Measurements from ENCODE around the gene ICAM2.

The ICAM2 gene

GRCh38 chr17:64048805-64049204, 28.4 kb upstream of the ICAM2 start:
- Histone ChIP-seq H3K9ac (ENCODE audit: low read depth in 1 of 2, low read length in 2 of 2) (no peak overlapping the region), H3K36me3 (ENCODE audit: control insufficient read depth in 2 of 2, insufficient read depth in 2 of 2, low read length in 2 of 2) (peaks cover 73 to 79% of the 10 kb centered on the region in 2 donors), H3K4me1 (ENCODE audit: control insufficient read depth in 2 of 2, insufficient read depth in 2 of 2, low read length in 2 of 2) (no peaks in the 10 kb centered on the region), H3K27me3 (ENCODE audit: control insufficient read depth in 2 of 2, insufficient read depth in 2 of 2, low read length in 2 of 2) (no peaks in the 10 kb centered on the region), H3K9me3 (ENCODE audit: control insufficient read depth in 2 of 2, low read length in 2 of 2) (no peaks in the 10 kb centered on the region), H3K27ac (ENCODE audit: low read depth in 2 of 2, low read length in 2 of 2) (no peak overlapping the region), H3K4me3 (ENCODE audit: low read length in 2 of 2) (no peak overlapping the region)

- Histone ChIP-seq H3K27ac (ENCODE audit: low read depth in 2 of 2, low read length in 2 of 2) (no peak overlapping the region), H3K4me3 (ENCODE audit: low read length in 2 of 2) (no peak overlapping the region), H3K9me3 (ENCODE audit: control insufficient read depth in 2 of 2, low read length in 2 of 2) (no peaks in the 10 kb centered on the region), H3K27me3 (ENCODE audit: control insufficient read depth in 2 of 2, insufficient read depth in 2 of 2, low read length in 2 of 2) (no peaks in the 10 kb centered on the region), H3K9ac (ENCODE audit: low read depth in 1 of 2, low read length in 2 of 2) (no peak overlapping the region), H3K4me1 (ENCODE audit: control insufficient read depth in 2 of 2, insufficient read depth in 2 of 2, low read length in 2 of 2) (no peaks in the 10 kb centered on the region), H3K36me3 (ENCODE audit: control insufficient read depth in 2 of 2, insufficient read depth in 2 of 2, low read length in 2 of 2) (peaks cover 58 to 67% of the 10 kb centered on the region in 2 donors)
Observed at GRCh38 chr17:64045176-64045575, 24.7 kb upstream of the ICAM2 start.

GRCh38 chr17:64042700-64043485, 22.5 kb upstream of the ICAM2 start:
- Histone ChIP-seq H3K27ac (ENCODE audit: low read depth in 2 of 2, low read length in 2 of 2) (no peak overlapping the region), H3K36me3 (ENCODE audit: control insufficient read depth in 2 of 2, insufficient read depth in 2 of 2, low read length in 2 of 2) (peaks cover 42 to 53% of the 10 kb centered on the region in 2 donors), H3K27me3 (ENCODE audit: control insufficient read depth in 2 of 2, insufficient read depth in 2 of 2, low read length in 2 of 2) (no peaks in the 10 kb centered on the region), H3K9ac (ENCODE audit: low read depth in 1 of 2, low read length in 2 of 2) (no peak overlapping the region), H3K4me3 (ENCODE audit: low read length in 2 of 2) (no peak overlapping the region), H3K9me3 (ENCODE audit: control insufficient read depth in 2 of 2, low read length in 2 of 2) (no peaks in the 10 kb centered on the region), H3K4me1 (ENCODE audit: control insufficient read depth in 2 of 2, insufficient read depth in 2 of 2, low read length in 2 of 2) (no peaks in the 10 kb centered on the region)

- H3K4me3 ChIP-seq (ENCODE audit: low read length in 2 of 2) = no peak overlapping the region
- no peak overlapping the region for H3K9ac ChIP-seq (ENCODE audit: low read depth in 1 of 2, low read length in 2 of 2)
- H3K27me3 ChIP-seq (ENCODE audit: control insufficient read depth in 2 of 2, insufficient read depth in 2 of 2, low read length in 2 of 2) = no peaks in the 10 kb centered on the region
- H3K9me3 ChIP-seq (ENCODE audit: control insufficient read depth in 2 of 2, low read length in 2 of 2) = no peaks in the 10 kb centered on the region
- H3K27ac ChIP-seq (ENCODE audit: low read depth in 2 of 2, low read length in 2 of 2) = no peak overlapping the region
- H3K36me3 ChIP-seq (ENCODE audit: control insufficient read depth in 2 of 2, insufficient read depth in 2 of 2, low read length in 2 of 2) = peaks cover 42 to 50% of the 10 kb centered on the region in 2 donors
- no peaks in the 10 kb centered on the region for H3K4me1 ChIP-seq (ENCODE audit: control insufficient read depth in 2 of 2, insufficient read depth in 2 of 2, low read length in 2 of 2)
Observed at GRCh38 chr17:64041912-64042311, 21.5 kb upstream of the ICAM2 start.

GRCh38 chr17:64040206-64040605, 19.8 kb upstream of the ICAM2 start:
- H3K36me3 ChIP-seq (ENCODE audit: control insufficient read depth in 2 of 2, insufficient read depth in 2 of 2, low read length in 2 of 2) = peaks cover 29 to 33% of the 10 kb centered on the region in 2 donors
- no peak overlapping the region for H3K9ac ChIP-seq (ENCODE audit: low read depth in 1 of 2, low read length in 2 of 2)
- H3K4me1 ChIP-seq (ENCODE audit: control insufficient read depth in 2 of 2, insufficient read depth in 2 of 2, low read length in 2 of 2) = no peaks in the 10 kb centered on the region
- no peak overlapping the region for H3K4me3 ChIP-seq (ENCODE audit: low read length in 2 of 2)
- H3K27ac ChIP-seq (ENCODE audit: low read depth in 2 of 2, low read length in 2 of 2) = no peak overlapping the region
- H3K9me3 ChIP-seq (ENCODE audit: control insufficient read depth in 2 of 2, low read length in 2 of 2) = no peaks in the 10 kb centered on the region
- no peaks in the 10 kb centered on the region for H3K27me3 ChIP-seq (ENCODE audit: control insufficient read depth in 2 of 2, insufficient read depth in 2 of 2, low read length in 2 of 2)

- H3K4me3 ChIP-seq (ENCODE audit: low read length in 2 of 2) = no peak overlapping the region
- H3K9ac ChIP-seq (ENCODE audit: low read depth in 1 of 2, low read length in 2 of 2) = no peak overlapping the region
- no peaks in the 10 kb centered on the region for H3K4me1 ChIP-seq (ENCODE audit: control insufficient read depth in 2 of 2, insufficient read depth in 2 of 2, low read length in 2 of 2)
- H3K27ac ChIP-seq (ENCODE audit: low read depth in 2 of 2, low read length in 2 of 2) = no peak overlapping the region
- H3K9me3 ChIP-seq (ENCODE audit: control insufficient read depth in 2 of 2, low read length in 2 of 2) = no peaks in the 10 kb centered on the region
- peaks cover 17 to 22% of the 10 kb centered on the region in 2 donors for H3K36me3 ChIP-seq (ENCODE audit: control insufficient read depth in 2 of 2, insufficient read depth in 2 of 2, low read length in 2 of 2)
- H3K27me3 ChIP-seq (ENCODE audit: control insufficient read depth in 2 of 2, insufficient read depth in 2 of 2, low read length in 2 of 2) = no peaks in the 10 kb centered on the region
Observed at GRCh38 chr17:64039106-64039400, 18.6 kb upstream of the ICAM2 start.

GRCh38 chr17:64038331-64039105, 18.1 kb upstream of the ICAM2 start:
- Histone ChIP-seq H3K27me3 (ENCODE audit: control insufficient read depth in 2 of 2, insufficient read depth in 2 of 2, low read length in 2 of 2) (no peaks in the 10 kb centered on the region), H3K36me3 (ENCODE audit: control insufficient read depth in 2 of 2, insufficient read depth in 2 of 2, low read length in 2 of 2) (peaks cover 13 to 16% of the 10 kb centered on the region in 2 donors), H3K4me1 (ENCODE audit: control insufficient read depth in 2 of 2, insufficient read depth in 2 of 2, low read length in 2 of 2) (no peaks in the 10 kb centered on the region), H3K27ac (ENCODE audit: low read depth in 2 of 2, low read length in 2 of 2) (no peak overlapping the region), H3K9me3 (ENCODE audit: control insufficient read depth in 2 of 2, low read length in 2 of 2) (no peaks in the 10 kb centered on the region), H3K4me3 (ENCODE audit: low read length in 2 of 2) (no peak overlapping the region), H3K9ac (ENCODE audit: low read depth in 1 of 2, low read length in 2 of 2) (no peak overlapping the region)

- H3K27me3 ChIP-seq (ENCODE audit: control insufficient read depth in 2 of 2, insufficient read depth in 2 of 2, low read length in 2 of 2) = no peaks in the 10 kb centered on the region
- H3K4me1 ChIP-seq (ENCODE audit: control insufficient read depth in 2 of 2, insufficient read depth in 2 of 2, low read length in 2 of 2) = no peaks in the 10 kb centered on the region
- no peak overlapping the region for H3K27ac ChIP-seq (ENCODE audit: low read depth in 2 of 2, low read length in 2 of 2)
- H3K9me3 ChIP-seq (ENCODE audit: control insufficient read depth in 2 of 2, low read length in 2 of 2) = no peaks in the 10 kb centered on the region
- H3K9ac ChIP-seq (ENCODE audit: low read depth in 1 of 2, low read length in 2 of 2) = no peak overlapping the region
- H3K36me3 ChIP-seq (ENCODE audit: control insufficient read depth in 2 of 2, insufficient read depth in 2 of 2, low read length in 2 of 2) = peaks cover 7 to 9% of the 10 kb centered on the region in 2 donors
- H3K4me3 ChIP-seq (ENCODE audit: low read length in 2 of 2) = no peak overlapping the region
Observed at GRCh38 chr17:64037802-64038201, 17.4 kb upstream of the ICAM2 start.

GRCh38 chr17:64037180-64037579, 16.7 kb upstream of the ICAM2 start:
- H3K4me3 ChIP-seq (ENCODE audit: low read length in 2 of 2) = no peak overlapping the region
- no peaks in the 10 kb centered on the region for H3K9me3 ChIP-seq (ENCODE audit: control insufficient read depth in 2 of 2, low read length in 2 of 2)

GRCh38 chr17:64036198-64036922, 15.9 kb upstream of the ICAM2 start:
- peaks cover 7 to 8% of the 10 kb centered on the region in 2 donors for H3K36me3 ChIP-seq (ENCODE audit: control insufficient read depth in 2 of 2, insufficient read depth in 2 of 2, low read length in 2 of 2)
- no peaks in the 10 kb centered on the region for H3K9me3 ChIP-seq (ENCODE audit: control insufficient read depth in 2 of 2, low read length in 2 of 2)
- no peak overlapping the region for H3K9ac ChIP-seq (ENCODE audit: low read depth in 1 of 2, low read length in 2 of 2)
- H3K27ac ChIP-seq (ENCODE audit: low read depth in 2 of 2, low read length in 2 of 2) = no peak overlapping the region
- no peaks in the 10 kb centered on the region for H3K27me3 ChIP-seq (ENCODE audit: control insufficient read depth in 2 of 2, insufficient read depth in 2 of 2, low read length in 2 of 2)
- no peaks in the 10 kb centered on the region for H3K4me1 ChIP-seq (ENCODE audit: control insufficient read depth in 2 of 2, insufficient read depth in 2 of 2, low read length in 2 of 2)
- H3K4me3 ChIP-seq (ENCODE audit: low read length in 2 of 2) = no peak overlapping the region

More at GRCh38 chr17:64037180-64037579, 16.7 kb upstream of the ICAM2 start:
- Histone ChIP-seq H3K9ac (ENCODE audit: low read depth in 1 of 2, low read length in 2 of 2) (no peak overlapping the region), H3K4me1 (ENCODE audit: control insufficient read depth in 2 of 2, insufficient read depth in 2 of 2, low read length in 2 of 2) (no peaks in the 10 kb centered on the region), H3K27ac (ENCODE audit: low read depth in 2 of 2, low read length in 2 of 2) (no peak overlapping the region), H3K27me3 (ENCODE audit: control insufficient read depth in 2 of 2, insufficient read depth in 2 of 2, low read length in 2 of 2) (no peaks in the 10 kb centered on the region), H3K36me3 (ENCODE audit: control insufficient read depth in 2 of 2, insufficient read depth in 2 of 2, low read length in 2 of 2) (peaks cover 7 to 8% of the 10 kb centered on the region in 2 donors)
